WTC11 (cell line): ENCODE measurements around the gene YIF1A.
"Not testable (repeated sequence)": the region's sequence is repeated elsewhere in the genome, so short reads cannot be mapped to it uniquely, and the experiment has no call there.

ENCODE experiments used
- ATF6 ChIP-seq: sonication (generic); formaldehyde crosslinking; IDR thresholded peaks from 2 replicates; pipeline ENCODE4 v1.8.1; 2023; ENCODE audit warnings: mild to moderate bottlenecking, missing genetic modification reagents
- CBFB ChIP-seq: sonication (generic); formaldehyde crosslinking; IDR thresholded peaks from 2 replicates; pipeline ENCODE4 v1.8.1; 2022; ENCODE audit warnings: mild to moderate bottlenecking, low read depth, missing genetic modification reagents
- CTCF ChIP-seq: fragments of 200-600 bp; IDR thresholded peaks from 2 replicates; pipeline ENCODE4 v1.8.0; 2022; ENCODE audit warnings: antibody characterized with exemption
- ESRRA ChIP-seq: sonication (generic); formaldehyde crosslinking; IDR thresholded peaks from 2 replicates; pipeline ENCODE4 v1.8.1; 2022; ENCODE audit warnings: mild to moderate bottlenecking, missing genetic modification reagents, borderline replicate concordance
- KAT7 ChIP-seq: sonication (generic); formaldehyde crosslinking; IDR thresholded peaks from 2 replicates; pipeline ENCODE4 v1.8.1; 2023; ENCODE audit warnings: missing genetic modification reagents, mild to moderate bottlenecking, borderline replicate concordance
- MAX ChIP-seq: sonication (generic); formaldehyde crosslinking; IDR thresholded peaks from 2 replicates; pipeline ENCODE4 v1.8.0; 2022; ENCODE audit warnings: mild to moderate bottlenecking, missing genetic modification reagents
- NFE2L1 ChIP-seq: sonication (generic); formaldehyde crosslinking; IDR thresholded peaks from 2 replicates; pipeline ENCODE4 v1.8.1; 2023; ENCODE audit warnings: missing genetic modification reagents
- NFYB ChIP-seq: sonication (generic); formaldehyde crosslinking; conservative IDR thresholded peaks from 2 replicates; pipeline ENCODE4 v1.8.0; 2022; ENCODE audit warnings: low read depth, missing genetic modification reagents
- NR2C2 ChIP-seq: sonication (generic); formaldehyde crosslinking; IDR thresholded peaks from 2 replicates; pipeline ENCODE4 v1.8.0; 2022; ENCODE audit warnings: mild to moderate bottlenecking, missing genetic modification reagents
- PRRX2 ChIP-seq: fragments of 250-450 bp; sonication (Bioruptor Pico); IDR thresholded peaks from 2 replicates; pipeline ENCODE4 v1.8.0; 2021; ENCODE audit warnings: mild to moderate bottlenecking
- ZNF121 ChIP-seq: sonication (generic); formaldehyde crosslinking; IDR thresholded peaks from 2 replicates; pipeline ENCODE4 v1.8.0; 2023; ENCODE audit warnings: missing genetic modification reagents
- ZNF138 ChIP-seq: sonication (generic); formaldehyde crosslinking; conservative IDR thresholded peaks from 2 replicates; pipeline ENCODE4 v1.8.1; 2022; ENCODE audit warnings: mild to moderate bottlenecking, moderate library complexity, missing genetic modification reagents
- TF ChIP-seq, protein P1 (sequence below): sonication (generic); formaldehyde crosslinking; conservative IDR thresholded peaks from 2 replicates; pipeline ENCODE4 v1.8.1; 2022; ENCODE audit warnings: mild to moderate bottlenecking, missing genetic modification reagents

GRCh38 chr11:66320289-66320688 is 31.3 kb upstream of the YIF1A start:
- not testable (repeated sequence) for TF ChIP-seq CTCF; NFYB (CRISPR knock-in tag); ATF6 (CRISPR knock-in tag); MAX (CRISPR knock-in tag); ZNF138 (CRISPR knock-in tag); NFE2L1 (CRISPR knock-in tag); ZNF121 (CRISPR knock-in tag); NR2C2 (CRISPR knock-in tag); CBFB (CRISPR knock-in tag); ESRRA (CRISPR knock-in tag); PRRX2 (CRISPR knock-in tag); KAT7 (CRISPR knock-in tag)
- TF ChIP-seq, protein P1, sequence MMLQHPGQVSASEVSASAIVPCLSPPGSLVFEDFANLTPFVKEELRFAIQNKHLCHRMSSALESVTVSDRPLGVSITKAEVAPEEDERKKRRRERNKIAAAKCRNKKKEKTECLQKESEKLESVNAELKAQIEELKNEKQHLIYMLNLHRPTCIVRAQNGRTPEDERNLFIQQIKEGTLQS (CRISPR knock-in tag), result not testable (repeated sequence)
